HL-60/S4 treated with phorbol 12-myristate 13-acetate at 8.2 ng/mL for 4 days and 3 days (cell line): ENCODE results near the gene ZER1.
"Not testable (repeated sequence)": the region's sequence is repeated elsewhere in the genome, so short reads cannot be mapped to it uniquely, and the experiment has no call there.

Source experiments
- in situ Hi-C: fragments of 300-500 bp; cut with MboI; formaldehyde crosslinking; loops from 2 replicates; pipeline ENCODE4 v1.15.0; 2022; ENCODE audit warnings: low sequenced_read_pairs

The ZER1 gene

GRCh38 chr9:128788445-128788844 is 16.7 kb upstream of the ZER1 start:
- in situ Hi-C loops = no loop called here

DNA sequence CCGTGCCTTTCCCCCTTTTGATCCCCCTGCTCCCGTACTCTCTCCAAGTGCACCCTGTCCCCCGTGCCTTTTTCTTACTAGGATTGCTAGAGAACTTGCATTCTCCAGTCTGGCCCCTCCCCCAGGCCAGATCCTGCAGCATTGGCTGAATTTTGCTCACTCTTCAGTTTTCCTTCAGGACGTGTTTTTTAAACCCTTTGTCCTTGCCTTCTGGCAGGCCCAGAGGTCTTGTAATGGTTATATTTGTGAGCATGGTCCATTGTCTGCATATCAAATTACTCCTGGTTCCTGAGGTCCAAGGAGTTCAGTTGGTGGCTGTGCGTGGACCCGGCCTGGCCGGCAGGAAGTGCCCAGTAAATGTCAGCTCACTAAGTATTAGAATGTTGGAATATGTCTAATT is 15.9 kb upstream of the ZER1 start:
- in situ Hi-C loops = no loop called here

- in situ Hi-C loops = no loop called here
Measured at GRCh38 chr9:128786681-128787601, 15.2 kb upstream of the ZER1 start, which contains the start of gene TBC1D13. TSS of gene TBC1D13 (plus strand) at chr9:128787253. CDS start at chr9:128787354, 101 bp downstream.

DNA sequence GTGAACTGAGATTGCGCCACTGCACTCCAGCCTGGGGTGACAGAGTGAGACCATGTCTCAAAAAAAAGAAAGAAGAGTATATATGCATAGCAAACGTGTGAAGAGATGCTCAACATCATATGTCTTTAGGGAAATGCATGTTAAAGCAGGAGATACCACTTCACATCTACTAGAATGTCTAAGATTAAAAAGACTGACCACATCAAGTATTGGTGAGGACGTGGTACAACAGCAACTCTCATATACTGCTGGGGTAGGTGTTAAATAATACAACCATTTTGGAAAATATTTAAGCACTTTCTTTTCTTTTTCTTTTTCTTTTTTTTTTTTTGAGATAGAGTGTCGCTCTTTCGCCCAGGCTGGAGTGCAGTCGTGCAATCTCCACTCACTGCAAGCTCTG is 13.7 kb upstream of the ZER1 start:
- in situ Hi-C loops = no loop called here

GRCh38 chr9:128782669-128783068 is 10.9 kb upstream of the ZER1 start:
- in situ Hi-C loops = no loop called here

DNA sequence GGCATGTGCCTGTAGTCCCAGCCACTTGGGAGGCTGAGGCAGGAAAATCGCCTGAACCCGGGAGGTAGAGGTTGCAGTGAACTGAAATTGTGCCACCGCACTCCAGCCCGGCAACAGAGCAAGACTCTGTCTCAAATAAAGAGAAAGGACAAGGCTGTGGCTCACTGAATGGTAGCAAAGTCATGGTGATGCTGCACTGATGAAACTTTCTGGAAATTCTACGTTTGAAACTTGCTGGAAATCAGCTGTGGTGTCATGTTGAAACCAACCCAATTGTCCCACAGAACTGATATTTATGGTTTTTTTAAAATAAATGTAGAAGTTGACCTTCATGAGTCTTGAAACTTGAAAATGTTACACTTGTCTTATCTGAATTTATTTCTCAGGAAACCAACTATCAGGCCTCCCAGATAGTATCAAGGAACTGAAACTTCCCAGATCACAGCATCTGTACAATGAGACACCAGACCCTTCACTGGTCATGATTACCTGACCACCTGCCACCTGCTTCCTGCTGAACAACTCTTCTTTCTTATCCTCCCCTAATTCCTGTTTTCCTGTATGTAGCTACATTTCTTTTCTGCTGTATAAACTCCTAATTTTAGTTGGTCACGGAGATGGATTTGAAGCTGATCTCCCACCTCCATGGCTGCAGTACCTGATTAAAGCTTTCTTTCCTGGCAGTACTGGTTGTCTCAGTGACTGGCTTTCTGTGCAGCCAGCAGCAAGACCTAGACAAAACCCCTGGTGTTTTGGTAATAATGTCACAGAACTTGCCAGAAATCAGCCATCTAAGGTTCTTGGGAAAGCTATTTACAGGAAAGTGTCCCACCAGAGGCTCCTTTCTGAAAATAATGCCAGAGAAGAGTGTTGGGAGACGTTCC is 9.7 kb upstream of the ZER1 start:
- in situ Hi-C loops = no loop called here

- in situ Hi-C loops = not testable (repeated sequence)
Measured at GRCh38 chr9:128780093-128780492, 8.4 kb upstream of the ZER1 start.

GRCh38 chr9:128774804-128775203 is 3.1 kb upstream of the ZER1 start:
- in situ Hi-C loops = no loop called here

GRCh38 chr9:128773049-128773448 is 1.3 kb upstream of the ZER1 start:
- in situ Hi-C loops = no loop called here

GRCh38 chr9:128771094-128771721 is 519 bp downstream of the ZER1 start:
- in situ Hi-C loops = no loop called here

DNA sequence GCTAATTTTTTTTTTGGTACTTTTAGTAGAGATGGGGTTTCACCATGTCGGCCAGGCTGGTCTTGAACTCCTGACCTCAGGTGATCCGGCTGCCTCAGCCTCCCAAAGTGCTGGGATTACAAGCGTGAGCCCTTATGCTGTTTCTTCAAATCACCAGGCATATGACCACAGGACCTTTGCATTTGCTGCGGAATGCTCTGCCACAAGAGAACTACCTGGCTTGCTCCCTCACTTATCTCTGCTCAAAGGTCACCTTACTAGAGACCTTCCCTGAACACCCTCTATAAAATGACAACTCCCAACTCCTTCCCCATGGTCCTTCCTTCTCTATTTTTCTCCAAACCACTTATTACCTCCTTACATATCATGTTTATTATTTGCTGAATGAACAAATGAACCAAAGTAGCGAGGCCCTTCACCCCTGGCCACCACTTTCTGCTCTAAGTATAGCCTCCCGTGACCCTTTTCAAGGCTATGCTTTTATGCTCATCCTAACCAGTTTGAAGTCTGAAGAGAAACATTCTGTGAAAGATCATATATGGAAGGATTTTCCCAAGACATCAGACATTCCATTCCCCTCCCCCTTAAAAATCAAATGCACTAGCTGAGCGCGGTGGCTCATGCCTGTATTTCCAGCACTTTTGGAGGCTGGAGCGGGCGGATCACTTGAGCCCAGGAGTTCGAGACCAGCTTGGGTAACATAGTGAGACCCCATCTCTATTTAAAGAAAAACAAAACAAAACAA is 1.3 kb downstream of the ZER1 start:
- in situ Hi-C loops = no loop called here

DNA sequence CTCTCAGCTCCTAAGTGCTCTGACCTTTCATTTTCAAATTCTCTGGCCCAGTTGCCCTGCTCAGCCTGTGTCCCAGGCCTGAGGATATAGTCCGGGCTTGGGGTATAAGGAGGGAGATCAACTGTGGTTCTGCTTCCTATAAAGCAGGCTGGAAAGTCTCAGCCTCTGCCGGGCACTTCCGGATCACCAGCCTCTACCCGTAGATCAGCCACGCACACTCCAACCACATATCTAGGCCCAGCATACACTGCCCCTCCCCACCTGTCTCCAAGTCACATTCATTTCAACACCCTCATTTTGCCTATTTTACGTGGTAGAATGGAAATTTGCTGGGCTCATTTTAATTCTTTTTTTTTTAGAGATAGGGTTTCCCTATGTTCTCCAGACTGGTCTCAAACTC is 3.1 kb downstream of the ZER1 start:
- in situ Hi-C loops = no loop called here

GRCh38 chr9:128765499-128765898 is 6.2 kb downstream of the ZER1 start:
- in situ Hi-C loops = no loop called here

GRCh38 chr9:128764361-128764760 is 7.4 kb downstream of the ZER1 start:
- in situ Hi-C loops = no loop called here

- in situ Hi-C loops = no loop called here
Measured at GRCh38 chr9:128762671-128763449, 8.9 kb downstream of the ZER1 start.

DNA sequence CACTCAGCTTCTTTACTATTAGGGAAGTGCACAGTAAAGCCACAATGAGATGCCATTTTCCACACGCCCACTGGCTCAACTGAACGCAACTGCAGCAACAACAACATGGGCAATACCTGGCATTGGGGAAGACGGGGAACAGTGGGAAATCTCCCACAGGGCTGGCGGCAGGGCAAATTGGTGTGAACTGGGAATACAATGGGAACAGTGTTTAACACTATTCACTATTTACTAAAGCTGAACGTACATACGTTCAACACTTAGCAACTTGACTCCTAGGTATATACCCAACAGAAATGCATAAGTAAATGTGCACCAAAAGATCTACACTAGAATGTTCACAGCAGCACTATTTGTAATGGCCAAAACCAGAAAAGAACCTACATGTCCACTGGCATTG is 14.1 kb downstream of the ZER1 start:
- in situ Hi-C loops = no loop called here

GRCh38 chr9:128753627-128754026 is 18.1 kb downstream of the ZER1 start:
- in situ Hi-C loops = no loop called here

GRCh38 chr9:128750926-128751595 is 20.7 kb downstream of the ZER1 start:
- in situ Hi-C loops = no loop called here

DNA sequence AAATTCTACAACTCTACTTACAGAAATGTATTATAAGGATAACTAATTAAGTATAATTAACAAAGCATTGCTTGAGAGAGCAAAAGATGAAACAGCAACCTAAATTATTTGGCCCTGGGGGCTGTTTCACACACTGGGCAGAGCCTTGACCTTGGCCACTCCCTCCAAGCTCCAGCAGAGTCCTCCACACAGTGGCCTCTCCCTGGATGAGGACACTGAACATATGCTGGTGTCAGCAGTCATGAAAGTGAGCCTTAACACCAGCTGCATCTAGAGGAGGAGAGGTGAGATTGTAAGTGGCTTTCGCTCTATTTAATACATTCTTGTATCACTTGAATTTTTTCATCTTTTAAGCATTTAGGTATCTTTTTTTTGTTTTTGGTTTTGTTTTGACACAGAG is 24.5 kb downstream of the ZER1 start:
- in situ Hi-C loops = no loop called here
